Breast epithelium (tissue), 3 donors: ENCODE measurements around the gene TOGARAM2.

ENCODE experiments used
- CTCF ChIP-seq, 3 donors: fragments of 450-650 bp; IDR thresholded peaks; one replicate each; pipeline ENCODE4 v1.5.1; 2016 to 2017; ENCODE audit warnings: antibody characterized with exemption in 3 of 3, mild to moderate bottlenecking in 3 of 3, moderate library complexity in 3 of 3
- POLR2A ChIP-seq: fragments of 450-650 bp; IDR thresholded peaks from one replicate; pipeline ENCODE4 v1.6.1; 2016; ENCODE audit warnings: antibody characterized with exemption, mild to moderate bottlenecking, moderate library complexity
- POLR2AphosphoS5 ChIP-seq, 3 donors: sonication (generic); formaldehyde crosslinking; IDR thresholded peaks; one replicate each; pipeline ENCODE4 v1.6.1; 2017; ENCODE audit warnings: antibody characterized with exemption in 3 of 3

- no peak for TF ChIP-seq CTCF (IDR thresholded peaks at IDR 0.05)
- no peak for TF ChIP-seq POLR2A
- no peak for TF ChIP-seq POLR2AphosphoS5 (IDR thresholded peaks at IDR 0.05)
Observed at GRCh38 chr2:29061616-29062015, 80.5 kb downstream of the TOGARAM2 start.
